Keratinocyte (primary cell): ENCODE data around the gene TMCO1. TPM values are rescaled to one million over a fixed set of nuclear protein-coding genes. Genes with fewer than 3 reads are reported as not detected.

Source experiments
- DNase-seq: peaks from one replicate; pipeline ENCODE4 v3.0.0-alpha.2; 2011; ENCODE audit warnings: low read depth, missing footprints, low spot score
- FAIRE-seq: peaks from 2 replicates; lab custom pipeline; 2011; peaks lifted over from hg19 to GRCh38; lab: Jason Lieb, UNC
- H2AFZ ChIP-seq: 2 replicates; pipeline ENCODE4 v1.6.0; 2012; ENCODE audit warnings: low read length, control low read depth, inconsistent platforms; ENCODE audit not compliant: control insufficient read depth
- H3K27ac ChIP-seq: 2 replicates; pipeline ENCODE4 v1.5.1; 2011; ENCODE audit warnings: low read length; ENCODE audit not compliant: control insufficient read depth, insufficient read depth
- H3K27me3 ChIP-seq: 3 replicates; pipeline ENCODE4 v1.6.0; 2011; ENCODE audit warnings: low read length; ENCODE audit not compliant: control insufficient read depth, insufficient read depth; ENCODE audit errors: extremely low read depth
- H3K36me3 ChIP-seq, 2 experiments: 2 replicates in 1 of 2; 3 replicates in 1 of 2; pipeline ENCODE4 v1.5.1; 2011; ENCODE audit warnings: low read length in 2 of 2, mild to moderate bottlenecking in 1 of 2; ENCODE audit not compliant: control insufficient read depth in 2 of 2, insufficient read depth in 2 of 2; ENCODE audit errors: extremely low read depth in 1 of 2
- H3K4me1 ChIP-seq: 3 replicates; pipeline ENCODE4 v1.5.1; 2011; ENCODE audit warnings: low read length; ENCODE audit not compliant: control insufficient read depth, insufficient read depth; ENCODE audit errors: extremely low read depth
- H3K4me2 ChIP-seq: 3 replicates; pipeline ENCODE4 v1.6.0; 2011; ENCODE audit warnings: low read depth, low read length; ENCODE audit not compliant: control insufficient read depth, insufficient read depth; ENCODE audit errors: extremely low read depth
- H3K4me3 ChIP-seq, 3 experiments: fragments of 200-600 bp in 1 of 3; sonication (generic) in 1 of 3; 2 replicates in 2 of 3; 3 replicates in 1 of 3; pipeline ENCODE4 v1.5.1; 2011 to 2016; ENCODE audit warnings: low read length in 3 of 3, mild to moderate bottlenecking in 3 of 3, control low read depth in 2 of 3, inconsistent platforms in 1 of 3, low read depth in 1 of 3, mixed read lengths in 1 of 3, mixed run types in 1 of 3, moderate library complexity in 1 of 3; ENCODE audit not compliant: control insufficient read depth in 2 of 3, insufficient read depth in 2 of 3; ENCODE audit errors: extremely low read depth in 1 of 3
- H3K79me2 ChIP-seq: 2 replicates; pipeline ENCODE4 v1.6.0; 2012; ENCODE audit warnings: low read length; ENCODE audit not compliant: control insufficient read depth, insufficient read depth
- H3K9ac ChIP-seq: 3 replicates; pipeline ENCODE4 v1.6.0; 2011; ENCODE audit warnings: low read length; ENCODE audit not compliant: control insufficient read depth, insufficient read depth; ENCODE audit errors: extremely low read depth
- H3K9me1 ChIP-seq: 3 replicates; pipeline ENCODE4 v1.6.0; 2011; ENCODE audit warnings: low read length; ENCODE audit not compliant: control insufficient read depth, insufficient read depth; ENCODE audit errors: extremely low read depth
- H3K9me3 ChIP-seq: 2 replicates; pipeline ENCODE4 v1.5.1; 2012; ENCODE audit warnings: low read depth, low read length; ENCODE audit not compliant: control insufficient read depth
- H4K20me1 ChIP-seq: 3 replicates; pipeline ENCODE4 v1.6.0; 2011; ENCODE audit warnings: low read length; ENCODE audit not compliant: control insufficient read depth, insufficient read depth; ENCODE audit errors: extremely low read depth
- EZH2 ChIP-seq: IDR thresholded peaks from one replicate; pipeline ENCODE4 v1.6.1; 2012; ENCODE audit warnings: inconsistent platforms, mild to moderate bottlenecking, low read length, moderate library complexity
- dilution Hi-C: fragments of 300-500 bp; cut with MboI; formaldehyde crosslinking; loops from one replicate; pipeline ENCODE4 v1.7.0; 2020; ENCODE audit warnings: low sequenced_read_pairs; ENCODE audit not compliant: extremely low pct_ligation_motif_present
- polyA plus RNA-seq, 5 experiments: library from polyadenylated mRNA; depleted of rRNA in 3 of 5; stranded (reverse) in 3 of 5; stranded (forward) in 1 of 5; unstranded in 1 of 5; fragments of >200 nt; gene quantifications; 1 replicate in 1 of 5; 2 replicates in 3 of 5; 3 replicates in 1 of 5; pipeline versions ENCODE4 v1.2.1 to v1.2.3, GENCODE V29; 2011 to 2012; ENCODE audit warnings: missing spikeins in 2 of 5, low read depth in 1 of 5, low replicate concordance in 1 of 5
- TF ChIP-seq, protein P1 (sequence below), 3 experiments: IDR thresholded peaks in 1 of 3; conservative IDR thresholded peaks in 1 of 3; optimal IDR thresholded peaks in 1 of 3; 2 replicates in 2 of 3; 3 replicates in 1 of 3; pipeline versions ENCODE3 to v1.5.1; 2011; ENCODE audit warnings: low read length in 3 of 3, mild to moderate bottlenecking in 3 of 3, moderate library complexity in 2 of 3, control low read depth in 1 of 3, inconsistent platforms in 1 of 3; ENCODE audit not compliant: insufficient read depth in 2 of 3; ENCODE audit errors: extremely low read depth in 1 of 3

Gene TMCO1
- polyA plus RNA-seq, 1 donor (not counting 4 experiments of a cell fraction or from before 2014, with no cell fraction given): 172 TPM

GRCh38 chr1:165795894-165796293, 27.2 kb upstream of the TMCO1 start:
- no peak for DNase-seq
- H3K4me1 ChIP-seq: no peaks in the 10 kb centered on the region
- no peak overlapping the region for H3K4me2 ChIP-seq
- no peak overlapping the region for H3K9ac ChIP-seq
- TF ChIP-seq EZH2: no peak
- TF ChIP-seq, protein P1, sequence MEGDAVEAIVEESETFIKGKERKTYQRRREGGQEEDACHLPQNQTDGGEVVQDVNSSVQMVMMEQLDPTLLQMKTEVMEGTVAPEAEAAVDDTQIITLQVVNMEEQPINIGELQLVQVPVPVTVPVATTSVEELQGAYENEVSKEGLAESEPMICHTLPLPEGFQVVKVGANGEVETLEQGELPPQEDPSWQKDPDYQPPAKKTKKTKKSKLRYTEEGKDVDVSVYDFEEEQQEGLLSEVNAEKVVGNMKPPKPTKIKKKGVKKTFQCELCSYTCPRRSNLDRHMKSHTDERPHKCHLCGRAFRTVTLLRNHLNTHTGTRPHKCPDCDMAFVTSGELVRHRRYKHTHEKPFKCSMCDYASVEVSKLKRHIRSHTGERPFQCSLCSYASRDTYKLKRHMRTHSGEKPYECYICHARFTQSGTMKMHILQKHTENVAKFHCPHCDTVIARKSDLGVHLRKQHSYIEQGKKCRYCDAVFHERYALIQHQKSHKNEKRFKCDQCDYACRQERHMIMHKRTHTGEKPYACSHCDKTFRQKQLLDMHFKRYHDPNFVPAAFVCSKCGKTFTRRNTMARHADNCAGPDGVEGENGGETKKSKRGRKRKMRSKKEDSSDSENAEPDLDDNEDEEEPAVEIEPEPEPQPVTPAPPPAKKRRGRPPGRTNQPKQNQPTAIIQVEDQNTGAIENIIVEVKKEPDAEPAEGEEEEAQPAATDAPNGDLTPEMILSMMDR (optimal IDR thresholded peaks at IDR 0.05 in 1 of 3, IDR thresholded peaks at IDR 0.05 in 1 of 3, conservative IDR thresholded peaks at IDR 0.05 in 1 of 3; ENCODE audit: extremely low read depth in 1 of 3, insufficient read depth in 2 of 3, low read length in 3 of 3): no peak
- no peak for FAIRE-seq
- no peak overlapping the region for H3K27ac ChIP-seq
- H3K27me3 ChIP-seq: no peaks in the 10 kb centered on the region
- H3K4me3 ChIP-seq: no peak overlapping the region
- dilution Hi-C loops: no loop called here
- H3K79me2 ChIP-seq: no peaks in the 10 kb centered on the region
- no peaks in the 10 kb centered on the region for H3K9me1 ChIP-seq
- H4K20me1 ChIP-seq: no peaks in the 10 kb centered on the region
- no peaks in the 10 kb centered on the region for H3K36me3 ChIP-seq
- no peaks in the 10 kb centered on the region for H3K9me3 ChIP-seq
- no peak overlapping the region for H2AFZ ChIP-seq

DNA sequence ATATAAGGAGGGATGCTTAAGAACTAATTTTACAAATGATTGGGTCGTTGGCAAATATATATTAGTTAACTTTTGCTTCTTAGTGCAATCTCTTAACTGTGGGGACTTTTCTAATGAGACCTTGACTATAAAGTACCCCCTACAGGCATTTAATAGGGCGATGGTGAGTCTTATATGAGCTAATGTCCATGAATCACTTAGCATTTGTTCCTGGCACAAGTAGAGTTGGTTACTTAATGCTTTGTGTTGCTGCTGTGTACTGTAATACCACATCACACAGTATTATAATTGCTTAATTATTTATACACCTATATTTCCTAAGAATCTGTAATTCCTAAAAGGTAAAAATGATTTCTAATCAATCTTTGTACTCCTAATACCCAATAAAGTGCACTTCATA, 25.3 kb upstream of the TMCO1 start:
- no peak for TF ChIP-seq EZH2
- TF ChIP-seq, protein P1 (optimal IDR thresholded peaks at IDR 0.05 in 1 of 3, IDR thresholded peaks at IDR 0.05 in 1 of 3, conservative IDR thresholded peaks at IDR 0.05 in 1 of 3; ENCODE audit: extremely low read depth in 1 of 3, insufficient read depth in 2 of 3, low read length in 3 of 3): no peak
- Histone ChIP-seq H3K4me2 (no peak overlapping the region), H3K9me3 (no peaks in the 10 kb centered on the region), H3K27me3 (no peaks in the 10 kb centered on the region), H3K9ac (no peak overlapping the region), H3K79me2 (no peaks in the 10 kb centered on the region), H3K36me3 (no peaks in the 10 kb centered on the region), H3K9me1 (no peaks in the 10 kb centered on the region), H3K4me1 (no peaks in the 10 kb centered on the region), H4K20me1 (no peaks in the 10 kb centered on the region), H2AFZ (no peak overlapping the region), H3K27ac (no peak overlapping the region), H3K4me3 (no peak overlapping the region)
- FAIRE-seq (no peak), DNase-seq (no peak)
- dilution Hi-C loops: no loop called here
